GM20000 (cell line): ENCODE data around the gene NGLY1.

ENCODE experiments used
- DNase-seq: peaks from one replicate; pipeline ENCODE4 v3.0.0; 2012; ENCODE audit warnings: low spot score
- TF ChIP-seq, protein P1 (sequence below): IDR thresholded peaks from 2 replicates; pipeline ENCODE4 v1.5.1; 2012; ENCODE audit warnings: mild to moderate bottlenecking, control low read depth; ENCODE audit errors: extremely low read depth, missing control alignments

The NGLY1 gene

GRCh38 chr3:25820816-25821486 lies 37.7 kb upstream of the NGLY1 start:
- TF ChIP-seq, protein P1, sequence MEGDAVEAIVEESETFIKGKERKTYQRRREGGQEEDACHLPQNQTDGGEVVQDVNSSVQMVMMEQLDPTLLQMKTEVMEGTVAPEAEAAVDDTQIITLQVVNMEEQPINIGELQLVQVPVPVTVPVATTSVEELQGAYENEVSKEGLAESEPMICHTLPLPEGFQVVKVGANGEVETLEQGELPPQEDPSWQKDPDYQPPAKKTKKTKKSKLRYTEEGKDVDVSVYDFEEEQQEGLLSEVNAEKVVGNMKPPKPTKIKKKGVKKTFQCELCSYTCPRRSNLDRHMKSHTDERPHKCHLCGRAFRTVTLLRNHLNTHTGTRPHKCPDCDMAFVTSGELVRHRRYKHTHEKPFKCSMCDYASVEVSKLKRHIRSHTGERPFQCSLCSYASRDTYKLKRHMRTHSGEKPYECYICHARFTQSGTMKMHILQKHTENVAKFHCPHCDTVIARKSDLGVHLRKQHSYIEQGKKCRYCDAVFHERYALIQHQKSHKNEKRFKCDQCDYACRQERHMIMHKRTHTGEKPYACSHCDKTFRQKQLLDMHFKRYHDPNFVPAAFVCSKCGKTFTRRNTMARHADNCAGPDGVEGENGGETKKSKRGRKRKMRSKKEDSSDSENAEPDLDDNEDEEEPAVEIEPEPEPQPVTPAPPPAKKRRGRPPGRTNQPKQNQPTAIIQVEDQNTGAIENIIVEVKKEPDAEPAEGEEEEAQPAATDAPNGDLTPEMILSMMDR, result no peak
- no peak for DNase-seq

DNA sequence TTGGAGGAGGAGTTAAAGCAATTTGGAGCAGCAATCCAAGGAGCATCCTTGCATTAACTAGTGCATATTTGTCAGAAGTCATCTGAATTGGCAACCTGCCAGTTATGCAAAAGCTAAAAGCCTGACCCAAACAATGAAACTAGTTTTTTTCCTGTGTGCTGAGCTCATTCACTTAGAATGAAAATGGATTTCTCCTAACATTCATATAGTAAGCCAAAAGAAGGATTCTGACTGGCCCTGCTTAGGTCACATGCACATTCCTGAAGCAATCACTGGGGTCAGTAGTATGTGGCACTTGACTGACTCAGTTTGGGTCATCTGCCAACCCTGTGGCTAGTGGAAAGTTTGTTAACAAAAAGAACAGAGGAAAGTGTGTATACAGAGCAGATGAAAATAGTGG lies 37.1 kb upstream of the NGLY1 start:
- no peak for DNase-seq

DNA sequence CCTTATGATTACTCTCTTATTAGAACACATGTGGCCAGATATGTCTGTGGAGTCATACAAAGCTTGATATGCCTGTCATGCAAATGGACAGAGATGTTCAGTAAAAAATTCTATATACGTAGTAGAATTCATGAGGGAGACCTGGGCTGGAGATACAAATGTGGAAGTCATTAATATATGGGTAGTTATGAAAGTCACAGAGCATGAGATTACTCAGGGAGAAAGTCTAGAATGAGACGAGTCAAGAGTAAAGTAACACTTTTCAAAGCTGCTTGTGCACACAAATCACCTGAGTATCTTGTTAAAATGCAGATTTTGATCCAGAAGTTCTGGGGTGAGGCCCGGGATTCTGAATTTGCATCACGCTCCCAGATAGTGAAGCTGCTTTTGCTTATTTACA lies 35.1 kb upstream of the NGLY1 start:
- TF ChIP-seq, protein P1, result no peak
- no peak for DNase-seq

More for the DNA sequence above, 37.1 kb upstream of the NGLY1 start:
- TF ChIP-seq, protein P1, result no peak

GRCh38 chr3:25817638-25818037 lies 34.4 kb upstream of the NGLY1 start:
- TF ChIP-seq, protein P1, result no peak
- DNase-seq, result no peak

GRCh38 chr3:25817107-25817506 lies 33.9 kb upstream of the NGLY1 start:
- TF ChIP-seq, protein P1, result no peak
- DNase-seq, result no peak

- DNase-seq, result no peak
- TF ChIP-seq, protein P1, result no peak
These were observed 29.4 kb upstream of the NGLY1 start for GRCh38 chr3:25812644-25813043.

GRCh38 chr3:25804676-25805075 lies 21.4 kb upstream of the NGLY1 start:
- TF ChIP-seq, protein P1, result no peak
- DNase-seq, result no peak
